H1 (cell line): ENCODE results near the gene SSH2. TPM values are rescaled to one million over a fixed set of nuclear protein-coding genes. Genes with fewer than 3 reads are reported as not detected.

Experiments used
- BRCA1 ChIP-seq: IDR thresholded peaks from 2 replicates; pipeline ENCODE4 v1.6.1; 2012; ENCODE audit warnings: low read depth, low read length, improper control_type of control experiment
- EZH2 ChIP-seq: fragments of 200-600 bp; sonication (generic); IDR thresholded peaks from 2 replicates; pipeline ENCODE4 v1.7.1; 2012; ENCODE audit warnings: low read depth, mild to moderate bottlenecking, moderate library complexity, low read length, inconsistent platforms; ENCODE audit not compliant: severe bottlenecking
- JUN ChIP-seq: IDR thresholded peaks from 2 replicates; pipeline ENCODE4 v1.6.1; 2011; ENCODE audit warnings: low read depth, mild to moderate bottlenecking, improper control_type of control experiment, low read length
- KDM4A ChIP-seq: IDR thresholded peaks from one replicate; pipeline ENCODE4 v1.7.1; 2012; ENCODE audit warnings: low read depth, mild to moderate bottlenecking, moderate library complexity, low read length, inconsistent platforms; ENCODE audit not compliant: severe bottlenecking
- NRF1 ChIP-seq: IDR thresholded peaks from 2 replicates; pipeline ENCODE4 v1.6.1; 2011; ENCODE audit warnings: mild to moderate bottlenecking, low read depth, low read length, improper control_type of control experiment
- TEAD4 ChIP-seq: IDR thresholded peaks from 2 replicates; pipeline ENCODE4 v1.6.1; 2012; ENCODE audit warnings: low read depth, low read length, inconsistent platforms, mixed read lengths
- polyA plus RNA-seq, 7 experiments: library from polyadenylated mRNA; depleted of rRNA in 3 of 7; stranded (reverse) in 5 of 7; unstranded in 2 of 7; fragments of >200 nt in 5 of 7; fragments of 200-250 nt in 2 of 7; gene quantifications; 1 replicate in 5 of 7; 2 replicates in 1 of 7; 4 replicates in 1 of 7; pipeline versions ENCODE4 v1.2.1 to v1.2.3, GENCODE V29; 2011 to 2013; ENCODE audit warnings: missing spikeins in 2 of 7, mixed read lengths in 2 of 7
- total RNA-seq: library from RNA; stranded (reverse); fragmentation: NEBNext Ultra II Directional; extraction: Animal tissue kit (Norgen Biotek cat#: 25700); gene quantifications from 2 replicates; pipeline ENCODE4 v1.2.1, GENCODE V29; 2021

SSH2 gene
- total and polyA plus RNA-seq, 2 of the 8 experiments (the other 6 are each of a cell fraction or from before 2014, with no cell fraction given): 5.2 to 15.9 TPM

- TF ChIP-seq NRF1: no peak
- no peak for TF ChIP-seq TEAD4
- TF ChIP-seq JUN: no peak
- TF ChIP-seq KDM4A: no peak
- TF ChIP-seq EZH2: no peak
- no peak for TF ChIP-seq BRCA1
Observed at GRCh38 chr17:29699283-29699682, 230.7 kb downstream of the SSH2 start (continued).
